Calu3 (cell line): ENCODE results near the gene RBM18. TPM values are rescaled to one million over a fixed set of nuclear protein-coding genes. Genes with fewer than 3 reads are reported as not detected.

ENCODE experiments used
- BruUV-seq: library from RNA; stranded (reverse); fragments of 400-500 nt; replicated peaks from 2 replicates; lab custom pipeline; 2021; lab: Mats Ljungman, UMichigan
- CTCF ChIA-PET: fragments of 300-600 bp; sonication (Branson Sonifier 250); formaldehyde crosslinking; loops from one replicate; lab custom pipeline; 2022; ENCODE audit warnings: antibody characterized with exemption; lab: Charles Lee
- DNase-seq: peaks from one replicate; pipeline ENCODE4 v3.0.0; 2022
- H3K27ac Mint-ChIP-seq: one replicate; pipeline ENCODE4 v1.8.0; 2022; ENCODE audit warnings: mixed read lengths; ENCODE audit not compliant: unreplicated experiment
- H3K27me3 Mint-ChIP-seq: one replicate; pipeline ENCODE4 v1.8.0; 2022; ENCODE audit warnings: mixed read lengths; ENCODE audit not compliant: unreplicated experiment
- H3K36me3 Mint-ChIP-seq: one replicate; pipeline ENCODE4 v1.8.0; 2022; ENCODE audit warnings: mild to moderate bottlenecking, moderate library complexity, mixed read lengths; ENCODE audit not compliant: insufficient read depth, unreplicated experiment
- H3K4me1 Mint-ChIP-seq: one replicate; pipeline ENCODE4 v1.8.0; 2022; ENCODE audit warnings: mild to moderate bottlenecking, low read depth, mixed read lengths; ENCODE audit not compliant: unreplicated experiment
- H3K4me3 Mint-ChIP-seq: one replicate; pipeline ENCODE4 v1.8.0; 2022; ENCODE audit warnings: mild to moderate bottlenecking, low read depth, moderate library complexity, mixed read lengths; ENCODE audit not compliant: unreplicated experiment
- H3K9me3 Mint-ChIP-seq: one replicate; pipeline ENCODE4 v1.8.0; 2022; ENCODE audit warnings: low read depth, mixed read lengths; ENCODE audit not compliant: unreplicated experiment
- CTCF ChIP-seq: fragments of 200-600 bp; IDR thresholded peaks from one replicate; pipeline ENCODE4 v1.8.0; 2022; ENCODE audit warnings: antibody characterized with exemption; ENCODE audit not compliant: unreplicated experiment
- intact Hi-C: fragments of 100-400 bp; cut with micrococcal nuclease; formaldehyde crosslinking; loops from one replicate; pipeline ENCODE4 v1.10.0; 2022; ENCODE audit not compliant: unreplicated experiment
- total RNA-seq: library from RNA; stranded (reverse); gene quantifications from 2 replicates; pipeline ENCODE4 v1.2.3, GENCODE V29; 2022

Gene RBM18
- total RNA-seq, 1 experiment from 2014 or later = 13.1 TPM

DNA sequence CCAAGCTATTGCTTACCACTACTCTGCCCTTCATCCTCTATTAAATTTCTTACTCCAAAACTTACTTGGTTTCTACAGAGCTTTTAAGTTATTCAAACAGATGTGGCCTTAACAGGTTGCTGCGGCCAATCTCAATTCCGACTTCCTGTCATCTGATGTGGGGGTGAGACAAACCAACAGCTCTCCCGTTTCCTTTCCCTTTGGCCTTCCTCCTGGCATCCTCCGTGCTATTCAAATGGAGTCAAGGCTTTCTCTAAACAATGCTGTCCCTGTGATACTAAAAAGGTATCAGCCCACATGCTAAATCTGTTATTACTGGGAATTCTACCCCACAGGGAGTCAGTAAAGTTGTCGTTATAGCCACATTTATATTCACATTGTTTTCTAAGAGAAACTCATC lies 11.8 kb downstream of the RBM18 start:
- intact Hi-C loops = no loop called here
- CTCF ChIA-PET = no interaction called here
- H3K27me3 Mint-ChIP-seq = no peaks in the 10 kb centered on the region
- no peaks in the 10 kb centered on the region for H3K36me3 Mint-ChIP-seq
- no peaks in the 10 kb centered on the region for H3K9me3 Mint-ChIP-seq
- no peak for TF ChIP-seq CTCF
- H3K27ac Mint-ChIP-seq = no peak overlapping the region
- no peak overlapping the region for H3K4me3 Mint-ChIP-seq
- H3K4me1 Mint-ChIP-seq = no peaks in the 10 kb centered on the region
- no peak for DNase-seq
- BruUV-seq = no TSS peak

- BruUV-seq = no TSS peak
- H3K9me3 Mint-ChIP-seq = no peaks in the 10 kb centered on the region
These were observed 13.3 kb downstream of the RBM18 start for GRCh38 chr9:122251351-122251750.

GRCh38 chr9:122248448-122248865 lies 16.2 kb downstream of the RBM18 start:
- no peaks in the 10 kb centered on the region for H3K36me3 Mint-ChIP-seq
- intact Hi-C loops = no loop called here
- no peaks in the 10 kb centered on the region for H3K4me1 Mint-ChIP-seq
- CTCF ChIA-PET = no interaction called here
- no peak for TF ChIP-seq CTCF
- H3K4me3 Mint-ChIP-seq = no peak overlapping the region
- BruUV-seq = no TSS peak
- H3K27ac Mint-ChIP-seq = no peak overlapping the region
- no peaks in the 10 kb centered on the region for H3K27me3 Mint-ChIP-seq
- H3K9me3 Mint-ChIP-seq = no peaks in the 10 kb centered on the region
- no peak for DNase-seq

More at GRCh38 chr9:122251351-122251750, 13.3 kb downstream of the RBM18 start:
- intact Hi-C loops = no loop called here
- DNase-seq = no peak
- CTCF ChIA-PET = no interaction called here
- Mint-ChIP-seq H3K27ac (no peak overlapping the region), H3K27me3 (no peaks in the 10 kb centered on the region), H3K4me3 (no peak overlapping the region), H3K4me1 (no peaks in the 10 kb centered on the region), H3K36me3 (no peaks in the 10 kb centered on the region)
- TF ChIP-seq CTCF = no peak

GRCh38 chr9:122246666-122247065 lies 18.0 kb downstream of the RBM18 start:
- TF ChIP-seq CTCF = no peak
- Mint-ChIP-seq H3K4me1 (no peaks in the 10 kb centered on the region), H3K27ac (no peak overlapping the region), H3K4me3 (no peak overlapping the region), H3K9me3 (no peaks in the 10 kb centered on the region), H3K36me3 (peaks cover under 1% of the 10 kb centered on the region), H3K27me3 (no peaks in the 10 kb centered on the region)
- DNase-seq = no peak
- BruUV-seq = no TSS peak
- intact Hi-C loops = no loop called here
- CTCF ChIA-PET = no interaction called here

GRCh38 chr9:122244349-122244748 lies 20.3 kb downstream of the RBM18 start:
- Mint-ChIP-seq H3K9me3 (no peaks in the 10 kb centered on the region), H3K27ac (no peak overlapping the region), H3K4me3 (no peak overlapping the region), H3K36me3 (peaks cover 4% of the 10 kb centered on the region), H3K4me1 (no peaks in the 10 kb centered on the region), H3K27me3 (no peaks in the 10 kb centered on the region)
- intact Hi-C loops = no loop called here
- no peak for DNase-seq
- no TSS peak for BruUV-seq
- CTCF ChIA-PET = no interaction called here
- TF ChIP-seq CTCF = no peak
